Measurements from ENCODE around the gene C10orf71.

GRCh38 chr10:49325916-49326783 is 27.2 kb downstream of the C10orf71 start:
- TF ChIP-seq POLR2A (IDR thresholded peaks at IDR 0.05), result no peak
- no peak for TF ChIP-seq CTCF (IDR thresholded peaks at IDR 0.05)

All from testis (tissue), 2 donors.